CD4-positive, alpha-beta T cell treated with Interleukin-15 for 1 hour (primary cell): ENCODE data around the gene MTA1.

ENCODE experiments used
- DNase-seq: peaks from one replicate; pipeline ENCODE4 v3.0.0-alpha.2; 2020

Gene MTA1

GRCh38 chr14:105501504-105502291 lies 82.1 kb downstream of the MTA1 start:
- no peak for DNase-seq

DNA sequence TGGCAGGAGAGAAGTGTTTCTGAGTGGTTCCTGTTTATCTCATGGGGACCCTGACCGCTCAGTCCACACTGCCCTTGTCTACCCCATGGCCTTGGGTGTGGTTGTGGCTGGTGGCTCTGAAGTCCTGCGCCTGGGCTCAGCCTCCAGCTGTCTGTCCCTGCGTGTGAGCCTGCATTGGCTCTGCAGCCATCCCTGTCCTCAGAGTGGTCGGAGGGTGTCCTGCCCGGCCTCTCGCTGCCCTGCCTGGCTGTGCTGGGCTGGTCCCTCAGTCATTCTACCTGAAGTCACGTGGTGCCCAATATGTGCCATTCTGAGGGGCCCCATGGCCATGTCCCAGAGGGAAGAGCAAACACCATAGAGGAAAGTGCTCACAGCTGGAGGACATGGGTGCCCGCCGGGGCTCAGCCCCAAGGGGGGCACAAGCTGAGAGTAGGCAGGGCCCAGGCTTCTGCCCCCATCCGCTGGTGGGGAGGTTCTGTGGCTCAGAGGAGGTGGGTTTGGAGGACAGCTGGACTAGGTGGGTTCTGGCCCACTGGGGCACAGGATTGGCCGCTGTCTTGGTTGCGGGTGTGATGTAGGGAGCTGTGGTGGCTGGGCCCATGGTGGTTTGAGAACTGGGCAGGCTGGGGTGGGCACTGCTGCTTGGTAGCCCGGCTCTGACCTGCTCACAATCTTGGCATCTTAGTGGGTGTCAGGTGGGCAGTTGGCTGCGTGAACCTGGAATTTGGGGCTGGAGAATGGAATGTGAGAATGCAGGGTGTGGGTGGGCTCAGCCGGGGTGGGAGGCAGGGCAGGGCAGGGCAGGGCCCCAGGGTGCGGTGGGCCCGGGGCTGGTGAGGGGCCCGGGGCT lies 83.0 kb downstream of the MTA1 start:
- peak; percentile 17 for DNase-seq

- peak; percentile 21 for DNase-seq
Measured at GRCh38 chr14:105503296-105503640, 83.6 kb downstream of the MTA1 start.

GRCh38 chr14:105503935-105504692 lies 84.5 kb downstream of the MTA1 start:
- no peak for DNase-seq

GRCh38 chr14:105505101-105505500 lies 85.5 kb downstream of the MTA1 start:
- no peak for DNase-seq

- no peak for DNase-seq
Measured at GRCh38 chr14:105507247-105507646, 87.6 kb downstream of the MTA1 start.

DNA sequence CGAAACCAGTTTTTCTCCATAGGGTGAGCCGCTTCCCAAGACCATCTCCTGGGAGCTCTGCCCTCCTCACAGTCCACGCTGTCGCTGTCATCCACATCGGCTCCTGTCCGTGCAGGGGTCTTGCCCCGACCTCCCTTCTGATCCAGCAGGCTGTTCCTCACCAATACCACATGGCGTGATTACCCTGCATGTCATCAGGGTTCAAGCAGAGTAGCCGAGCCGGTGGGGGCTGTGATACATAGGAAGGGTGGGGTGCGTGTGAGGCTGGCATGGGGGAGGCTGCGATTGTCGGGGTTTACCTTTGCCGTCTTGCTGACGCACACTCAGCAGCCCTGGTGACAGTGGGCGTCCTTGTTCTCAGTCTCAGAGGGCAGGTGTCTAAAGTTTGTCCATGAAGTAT lies 88.4 kb downstream of the MTA1 start:
- no peak for DNase-seq

DNA sequence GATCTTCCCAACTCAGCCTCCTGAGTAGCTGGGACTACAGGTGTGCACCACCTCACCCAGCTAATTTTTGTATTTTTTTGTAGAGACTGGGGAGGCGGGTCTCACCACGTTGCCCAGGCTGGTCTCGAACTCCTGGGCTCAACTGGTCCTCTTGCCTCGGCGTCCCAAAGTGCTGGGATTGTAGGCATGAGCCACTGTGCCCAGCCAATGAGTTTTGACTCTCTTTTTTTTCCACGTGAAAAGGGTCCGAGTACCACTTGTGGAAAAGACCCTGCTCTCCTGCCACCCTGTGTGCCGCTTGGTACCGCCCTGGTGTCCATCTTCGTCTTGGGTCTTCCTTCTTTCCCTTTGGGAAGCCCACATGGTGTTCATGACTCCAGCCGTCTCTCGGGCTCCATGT lies 89.0 kb downstream of the MTA1 start:
- DNase-seq: no peak

- DNase-seq: no peak
Measured at GRCh38 chr14:105517096-105517495, 97.5 kb downstream of the MTA1 start.

- DNase-seq: no peak
Measured at GRCh38 chr14:105519946-105520698, 100.5 kb downstream of the MTA1 start.
